HuH-7.5 (cell line): ENCODE data around the gene HOOK2.

ENCODE experiments used
- DNase-seq: peaks from one replicate; pipeline ENCODE4 v3.0.0; 2011; ENCODE audit warnings: low spot score

The HOOK2 gene

DNA sequence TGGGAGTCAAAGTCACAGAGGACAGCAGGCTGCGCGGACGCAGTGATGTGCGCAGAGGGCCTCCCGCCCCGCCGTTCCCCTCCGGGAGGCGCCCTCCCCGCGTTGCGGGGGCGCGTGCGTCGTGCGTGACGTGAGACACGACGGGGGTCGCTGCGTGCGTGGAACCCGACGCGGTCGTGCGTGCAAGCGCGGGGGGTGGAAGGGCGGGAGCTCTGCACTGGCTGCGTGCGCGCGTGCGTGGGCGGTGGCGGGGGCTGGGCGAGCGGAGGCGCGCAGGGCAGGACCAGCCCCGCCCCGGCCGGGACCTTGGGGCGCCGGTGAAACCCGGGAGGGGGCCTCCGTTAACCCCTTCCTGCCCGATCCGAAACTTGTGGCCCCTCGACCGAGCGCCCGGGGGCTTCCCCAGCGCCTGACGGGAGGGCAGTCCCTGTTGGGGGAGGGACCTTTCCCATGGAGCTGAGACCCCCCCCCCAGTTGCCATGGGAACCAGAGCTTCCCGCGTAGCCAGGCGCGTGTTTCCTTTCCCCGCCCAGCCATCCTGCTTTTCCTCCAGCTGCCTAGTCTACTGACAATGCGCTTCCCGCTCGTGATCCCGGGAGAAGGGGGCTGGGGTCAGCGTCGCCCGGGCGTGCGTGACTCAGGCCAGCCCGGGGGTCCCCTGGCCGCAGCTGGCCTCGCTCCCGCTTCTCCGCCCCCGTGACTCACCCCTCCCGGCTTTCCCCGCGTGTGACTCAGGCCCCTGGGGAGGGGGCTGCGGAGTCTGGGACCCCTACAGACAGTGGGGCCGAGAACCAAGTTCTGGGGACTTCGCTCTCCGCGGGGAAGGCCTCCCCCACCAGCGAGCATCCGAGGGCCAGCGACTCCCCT is 7.3 kb upstream of the HOOK2 start:
- DNase-seq = peak; percentile 67

DNA sequence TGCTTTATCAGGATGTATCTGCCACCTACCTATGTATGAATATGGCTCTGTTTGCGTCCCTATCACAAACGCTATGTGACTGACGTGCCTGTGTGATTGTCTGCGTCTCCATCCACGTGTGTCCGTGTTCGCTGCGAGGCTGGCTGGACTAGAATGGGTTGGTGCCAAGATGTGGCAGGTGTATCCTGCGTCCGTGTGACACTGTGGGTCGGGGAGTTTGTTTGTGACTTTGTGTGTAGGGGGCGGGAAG is 6.7 kb upstream of the HOOK2 start:
- no peak for DNase-seq

DNA sequence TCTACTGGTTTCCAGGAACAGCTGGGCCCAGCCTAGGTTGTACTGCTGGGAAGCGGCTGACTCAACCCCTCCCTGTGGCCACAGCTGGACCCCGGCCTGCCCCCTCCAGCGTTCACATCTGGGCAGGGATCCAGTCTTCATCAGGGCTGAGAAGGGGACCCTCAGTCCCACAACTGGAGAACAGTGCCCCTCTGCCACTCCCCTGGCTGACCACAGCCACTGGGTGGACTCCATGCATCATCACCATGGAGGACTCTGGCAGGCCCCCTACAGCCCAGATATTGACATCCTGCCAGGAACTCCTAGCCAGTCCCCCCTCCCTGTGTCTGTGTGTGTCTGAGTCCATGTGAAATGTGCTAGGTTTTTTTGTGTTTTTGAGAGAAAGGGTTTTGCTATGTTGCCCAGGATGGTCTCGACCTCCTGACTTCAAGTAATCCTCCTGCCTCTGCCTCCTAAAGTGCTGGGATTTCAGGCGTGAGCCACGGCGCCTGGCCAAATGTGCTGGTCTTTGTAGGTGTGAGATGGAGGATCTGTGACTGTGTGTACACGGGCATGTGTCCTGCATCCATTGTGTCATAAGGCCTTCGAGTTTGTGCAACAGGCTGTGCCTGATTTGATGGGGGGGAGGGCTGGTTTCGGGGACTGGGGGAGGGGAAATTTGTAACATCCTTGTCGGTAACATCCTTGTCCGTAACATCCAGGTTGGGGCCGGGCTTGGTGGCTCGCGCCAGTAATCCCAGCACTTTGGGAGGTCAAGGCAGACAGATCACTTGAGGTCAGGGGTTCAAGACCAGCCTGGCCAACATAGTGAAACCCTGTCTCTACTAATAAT is 4.0 kb upstream of the HOOK2 start:
- DNase-seq = no peak

- no peak for DNase-seq
These were observed 3.5 kb upstream of the HOOK2 start for GRCh38 chr19:12778905-12779161.

DNA sequence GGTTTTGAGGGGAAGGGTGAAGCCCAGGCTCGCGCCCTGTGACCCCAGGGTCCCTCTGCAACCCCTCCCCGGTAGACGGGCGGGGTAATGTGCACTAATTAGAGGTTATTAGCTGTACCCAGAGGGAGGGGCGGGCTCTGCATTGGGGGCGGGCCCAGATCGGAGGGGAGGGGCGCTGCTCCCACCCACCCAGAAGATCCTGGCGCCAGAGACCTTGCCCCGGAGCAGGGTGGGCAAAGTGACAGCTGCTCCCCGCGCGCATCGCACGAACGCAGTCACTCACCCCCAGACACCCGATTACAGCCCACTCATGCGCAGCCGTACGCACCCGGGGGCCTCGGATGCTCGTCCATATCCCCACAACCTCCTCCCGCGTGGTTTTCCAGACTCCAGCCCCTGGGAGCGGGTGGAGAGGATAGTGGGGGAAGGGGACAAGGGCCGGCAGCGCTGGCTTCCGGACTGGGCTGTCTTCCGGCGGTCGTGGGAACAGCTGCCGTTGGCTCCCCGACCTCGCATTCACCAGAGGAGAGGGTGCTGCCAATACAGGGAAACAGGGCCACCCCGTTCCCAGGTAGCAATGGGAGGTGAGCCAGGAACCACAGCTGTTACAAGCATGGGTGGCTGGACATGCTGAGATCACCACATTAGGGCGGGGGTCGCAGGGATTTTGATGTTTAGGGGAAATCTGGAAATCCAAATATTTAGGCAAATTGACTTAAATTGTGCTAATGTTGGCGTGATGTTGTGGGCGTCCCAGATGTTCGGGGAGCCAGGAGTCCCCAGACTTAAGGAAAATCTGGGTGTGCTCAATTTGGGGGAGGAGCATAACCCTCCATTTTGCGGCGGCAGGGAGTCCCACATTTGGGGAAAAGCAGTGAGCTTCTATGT is 2.9 kb upstream of the HOOK2 start:
- DNase-seq = peak; percentile 77

GRCh38 chr19:12777217-12778016 is 2.1 kb upstream of the HOOK2 start:
- peak; percentile 91 for DNase-seq

DNA sequence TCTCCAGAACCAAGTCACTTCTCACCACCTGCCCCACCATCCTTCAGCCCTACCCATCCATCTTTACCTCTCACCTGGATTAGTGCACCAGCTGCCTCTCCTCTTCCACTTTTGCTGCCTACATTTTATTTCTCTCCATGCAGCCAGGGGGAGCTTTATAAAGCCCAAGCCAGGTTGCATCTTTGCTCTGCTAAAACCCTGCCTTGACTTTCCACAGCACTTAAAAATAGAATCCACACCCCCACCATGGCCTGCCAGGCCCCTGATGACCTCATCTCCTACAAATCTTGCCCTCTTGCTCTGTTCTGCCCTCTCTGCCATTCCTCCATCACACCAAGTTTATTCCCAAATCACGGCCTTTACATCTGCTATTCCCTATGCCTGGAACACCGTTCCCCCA is 1.8 kb downstream of the HOOK2 start:
- no peak for DNase-seq

DNA sequence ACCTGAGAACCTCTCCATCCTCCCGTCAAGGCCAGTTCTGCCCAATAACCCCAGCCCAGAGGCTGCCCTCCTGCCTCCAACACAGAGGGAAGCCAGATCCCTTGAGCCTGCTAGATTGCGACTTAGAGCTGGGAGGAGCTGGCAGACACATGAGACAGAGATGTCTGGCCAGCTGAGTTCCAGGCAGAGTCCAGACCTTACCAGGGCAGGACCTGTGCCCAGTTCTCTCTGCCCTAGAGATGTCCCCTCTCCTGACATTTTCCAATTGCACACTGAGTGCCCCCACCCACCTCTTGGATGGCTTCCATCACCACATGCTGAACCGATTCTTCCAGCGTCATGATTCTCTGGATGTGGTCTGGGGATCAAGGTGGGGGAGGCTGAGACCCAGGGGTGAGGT is 3.0 kb downstream of the HOOK2 start:
- no peak for DNase-seq

GRCh38 chr19:12770922-12771321 is 4.4 kb downstream of the HOOK2 start:
- no peak for DNase-seq

GRCh38 chr19:12769689-12770088 is 5.7 kb downstream of the HOOK2 start:
- no peak for DNase-seq

DNA sequence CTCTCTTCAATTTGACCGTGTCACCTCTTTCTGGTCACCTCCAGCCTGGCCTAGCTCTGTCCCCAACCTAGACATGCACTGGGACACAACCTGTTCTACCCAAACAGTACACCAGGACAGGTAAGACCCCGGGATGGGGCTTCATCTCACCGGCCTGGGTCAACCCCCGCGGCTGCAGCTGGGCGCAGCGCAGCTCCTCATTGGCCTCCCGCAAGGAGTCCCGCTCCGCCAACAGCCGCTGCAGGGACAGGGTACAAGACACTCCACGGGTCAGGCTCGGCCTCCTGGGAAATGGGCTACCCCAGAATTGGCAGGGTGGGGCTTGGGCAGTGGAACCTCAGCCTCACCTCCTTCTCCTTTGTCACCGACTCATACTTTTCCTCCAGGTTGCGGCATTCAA is 7.7 kb downstream of the HOOK2 start:
- no peak for DNase-seq

GRCh38 chr19:12767150-12767549 is 8.2 kb downstream of the HOOK2 start:
- DNase-seq = no peak

DNA sequence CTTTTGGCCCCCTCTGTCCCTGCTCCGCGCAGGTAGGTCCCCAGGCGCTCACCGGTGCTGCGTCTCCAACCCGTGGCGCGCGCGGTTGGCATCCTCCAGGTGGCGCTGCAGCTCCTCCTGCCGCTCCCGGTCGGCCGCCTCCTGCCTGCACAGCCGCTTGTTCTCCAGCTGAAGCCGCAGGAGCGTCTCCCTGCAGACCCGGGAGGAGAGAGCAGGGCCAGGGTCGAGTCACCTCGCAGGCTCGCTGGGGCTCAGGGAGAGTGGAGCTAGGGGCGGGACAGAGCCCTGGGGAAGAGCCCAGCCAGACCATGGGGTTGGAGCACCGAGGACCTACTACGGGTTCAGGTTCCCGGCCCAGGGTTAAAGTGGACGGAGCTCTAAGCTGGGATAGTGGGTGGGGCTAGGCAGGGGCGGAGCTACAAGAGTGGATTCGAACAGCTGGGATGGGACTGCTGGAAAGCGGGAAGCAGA is 9.3 kb downstream of the HOOK2 start:
- peak; percentile 97 for DNase-seq

- no peak for DNase-seq
These were observed 10.7 kb downstream of the HOOK2 start for GRCh38 chr19:12764698-12765097.

DNA sequence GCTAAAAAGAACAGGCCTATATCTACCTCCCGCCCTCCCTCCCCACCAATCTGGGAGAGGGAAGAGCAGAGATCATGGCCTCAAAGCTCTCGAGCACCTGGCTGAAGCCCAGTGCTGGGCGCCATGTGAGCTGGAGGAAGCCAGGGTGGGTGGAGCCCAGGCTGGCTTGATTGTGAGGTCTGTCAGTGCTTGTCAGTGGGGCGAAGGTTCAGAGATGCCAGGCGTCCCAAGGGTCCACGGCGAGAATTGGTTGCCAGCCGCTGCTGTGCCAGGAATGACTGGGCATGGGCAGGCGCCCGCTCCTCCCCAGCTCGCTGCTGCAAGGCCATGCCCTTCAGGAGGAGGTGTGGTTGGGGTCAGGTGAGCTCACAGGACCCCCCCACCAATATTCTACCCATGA is 12.3 kb downstream of the HOOK2 start:
- DNase-seq = no peak

GRCh38 chr19:12759686-12760085 is 15.7 kb downstream of the HOOK2 start:
- DNase-seq = no peak

GRCh38 chr19:12757544-12758274 is 17.6 kb downstream of the HOOK2 start:
- DNase-seq = peak; percentile 91

- no peak for DNase-seq
These were observed 19.0 kb downstream of the HOOK2 start for GRCh38 chr19:12756150-12756883.

GRCh38 chr19:12754465-12755196 is 20.7 kb downstream of the HOOK2 start:
- no peak for DNase-seq
